Gastrocnemius medialis (tissue), 4 donors: ENCODE measurements around the gene CACNA1C.

Experiments used
- POLR2A ChIP-seq, 2 donors: fragments of 450-650 bp; IDR thresholded peaks; one replicate each; pipeline ENCODE4 v1.6.1; 2017; ENCODE audit warnings: antibody characterized with exemption in 2 of 2, mild to moderate bottlenecking in 2 of 2, moderate library complexity in 2 of 2
- TF ChIP-seq, protein P1 (sequence below), 5 experiments: fragments of 450-650 bp in 3 of 5; fragments of 200-600 bp in 2 of 5; sonication (generic) in 2 of 5; IDR thresholded peaks in 4 of 5; conservative IDR thresholded peaks in 1 of 5; 1 replicate in 4 of 5; 2 replicates in 1 of 5; pipeline ENCODE4 v1.5.1; 2016 to 2019; ENCODE audit warnings: antibody characterized with exemption in 5 of 5, mild to moderate bottlenecking in 3 of 5, moderate library complexity in 3 of 5

- TF ChIP-seq, protein P1, sequence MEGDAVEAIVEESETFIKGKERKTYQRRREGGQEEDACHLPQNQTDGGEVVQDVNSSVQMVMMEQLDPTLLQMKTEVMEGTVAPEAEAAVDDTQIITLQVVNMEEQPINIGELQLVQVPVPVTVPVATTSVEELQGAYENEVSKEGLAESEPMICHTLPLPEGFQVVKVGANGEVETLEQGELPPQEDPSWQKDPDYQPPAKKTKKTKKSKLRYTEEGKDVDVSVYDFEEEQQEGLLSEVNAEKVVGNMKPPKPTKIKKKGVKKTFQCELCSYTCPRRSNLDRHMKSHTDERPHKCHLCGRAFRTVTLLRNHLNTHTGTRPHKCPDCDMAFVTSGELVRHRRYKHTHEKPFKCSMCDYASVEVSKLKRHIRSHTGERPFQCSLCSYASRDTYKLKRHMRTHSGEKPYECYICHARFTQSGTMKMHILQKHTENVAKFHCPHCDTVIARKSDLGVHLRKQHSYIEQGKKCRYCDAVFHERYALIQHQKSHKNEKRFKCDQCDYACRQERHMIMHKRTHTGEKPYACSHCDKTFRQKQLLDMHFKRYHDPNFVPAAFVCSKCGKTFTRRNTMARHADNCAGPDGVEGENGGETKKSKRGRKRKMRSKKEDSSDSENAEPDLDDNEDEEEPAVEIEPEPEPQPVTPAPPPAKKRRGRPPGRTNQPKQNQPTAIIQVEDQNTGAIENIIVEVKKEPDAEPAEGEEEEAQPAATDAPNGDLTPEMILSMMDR (IDR thresholded peaks at IDR 0.05 in 4 of 5, conservative IDR thresholded peaks at IDR 0.05 in 1 of 5): no peak
- no peak for TF ChIP-seq POLR2A (IDR thresholded peaks at IDR 0.05)
Measured at GRCh38 chr12:2273751-2274150, 221.0 kb downstream of the CACNA1C start.
